Stomach (tissue), 4 donors: ENCODE data around the gene AUTS2.

Source experiments
- CTCF ChIP-seq, 7 experiments: fragments of 450-650 bp in 4 of 7; fragments of 200-600 bp in 3 of 7; sonication (generic) in 3 of 7; IDR thresholded peaks; one replicate each; pipeline ENCODE4 v1.5.1; 2016 to 2019; ENCODE audit warnings: antibody characterized with exemption in 7 of 7, control low read depth in 2 of 7, mild to moderate bottlenecking in 1 of 7
- EP300 ChIP-seq: sonication (generic); formaldehyde crosslinking; IDR thresholded peaks from one replicate; pipeline ENCODE4 v1.6.1; 2017; ENCODE audit warnings: antibody characterized with exemption
- POLR2A ChIP-seq, 4 donors: fragments of 450-650 bp; IDR thresholded peaks; one replicate each; pipeline ENCODE4 v1.6.1; 2016; ENCODE audit warnings: antibody characterized with exemption in 4 of 4, control low read depth in 2 of 4, mild to moderate bottlenecking in 1 of 4, moderate library complexity in 1 of 4

GRCh38 chr7:69939317-69939716 is 341.0 kb downstream of the AUTS2 start:
- TF ChIP-seq CTCF (IDR thresholded peaks at IDR 0.05) (no peak), POLR2A (IDR thresholded peaks at IDR 0.05) (no peak), EP300 (no peak)
